Aorta (tissue), 5 donors: Measurements from ENCODE around the gene CCDC175. TPM values are rescaled to one million over a fixed set of nuclear protein-coding genes. Genes with fewer than 3 reads are reported as not detected.

ENCODE experiments used
- ATAC-seq: fragments of 200-7000 bp; cut with Tn5 transposase; one replicate; pipeline ENCODE4 v1.9.1; 2022; ENCODE audit warnings: moderate library complexity; ENCODE audit not compliant: low FRiP score
- DNase-seq, 2 donors: peaks; one replicate each; pipeline ENCODE4 v3.0.0-alpha.2; 2020
- H3K27ac ChIP-seq, 2 donors: one replicate each; pipeline ENCODE4 v1.5.1; 2013; ENCODE audit warnings: low read length in 2 of 2, mild to moderate bottlenecking in 2 of 2, moderate library complexity in 2 of 2, control low read depth in 1 of 2, inconsistent platforms in 1 of 2, low read depth in 1 of 2
- H3K27me3 ChIP-seq, 2 donors: one replicate each; pipeline ENCODE4 v1.6.1; 2013; ENCODE audit warnings: control low read depth in 1 of 2, low read length in 1 of 2, mild to moderate bottlenecking in 1 of 2, moderate library complexity in 1 of 2; ENCODE audit not compliant: insufficient read depth in 2 of 2, control insufficient read depth in 1 of 2
- H3K36me3 ChIP-seq, 2 donors: one replicate each; pipeline ENCODE4 v1.6.1; 2013; ENCODE audit warnings: control low read depth in 1 of 2, low read length in 1 of 2, mild to moderate bottlenecking in 1 of 2; ENCODE audit not compliant: insufficient read depth in 2 of 2, control insufficient read depth in 1 of 2
- H3K4me1 ChIP-seq, 2 donors: one replicate each; pipeline ENCODE4 v1.6.1; 2013; ENCODE audit warnings: low read length in 2 of 2, control low read depth in 1 of 2, mild to moderate bottlenecking in 1 of 2, moderate library complexity in 1 of 2; ENCODE audit not compliant: insufficient read depth in 2 of 2, control insufficient read depth in 1 of 2
- H3K4me3 ChIP-seq, 2 donors: one replicate each; pipeline ENCODE4 v1.5.1; 2013; ENCODE audit warnings: low read length in 2 of 2, control low read depth in 1 of 2, mild to moderate bottlenecking in 1 of 2
- H3K9me3 ChIP-seq: one replicate; pipeline ENCODE4 v1.6.1; 2013; ENCODE audit warnings: mild to moderate bottlenecking, low read length; ENCODE audit not compliant: control insufficient read depth
- WGBS, 2 donors: extraction: QIAGEN DNeasy Blood & Tissue Kit; methylation state at CpG; one replicate each; pipeline ENCODE4 v1.1.7; 2013; 5-methylcytosine and 5-hydroxymethylcytosine counted together
- intact Hi-C, 2 donors: fragments of 100-400 bp; cut with DNase I; formaldehyde crosslinking; loops; one replicate each; pipeline versions ENCODE4 v1.14.2 to v1.15.0; 2022
- polyA plus RNA-seq, 2 donors: library from polyadenylated mRNA; stranded (reverse); fragments of 200-250 nt; gene quantifications; one replicate each; pipeline ENCODE4 v1.2.3, GENCODE V29; 2013
- total RNA-seq, 2 donors: library from RNA; stranded (reverse); fragmentation: NEBNext Ultra II Directional; extraction: Animal tissue kit (Norgen Biotek cat#: 25700); gene quantifications; one replicate each; pipeline ENCODE4 v1.2.1, GENCODE V29; 2021
- donor health status: healthy with polysubstance abuse.
- donor health status: Bipolar disorder and iron deficiency.
- donor health status: DM: no; HTN: no; CAD: no.
- donor health status: DM: no; HTN: no; CAD: no.
- donor health status: DM: yes; HTN: yes; CAD: no.

The CCDC175 gene
- total and polyA plus RNA-seq, 4 donors = 0.71 to 1.1 TPM; not detected in 2

DNA sequence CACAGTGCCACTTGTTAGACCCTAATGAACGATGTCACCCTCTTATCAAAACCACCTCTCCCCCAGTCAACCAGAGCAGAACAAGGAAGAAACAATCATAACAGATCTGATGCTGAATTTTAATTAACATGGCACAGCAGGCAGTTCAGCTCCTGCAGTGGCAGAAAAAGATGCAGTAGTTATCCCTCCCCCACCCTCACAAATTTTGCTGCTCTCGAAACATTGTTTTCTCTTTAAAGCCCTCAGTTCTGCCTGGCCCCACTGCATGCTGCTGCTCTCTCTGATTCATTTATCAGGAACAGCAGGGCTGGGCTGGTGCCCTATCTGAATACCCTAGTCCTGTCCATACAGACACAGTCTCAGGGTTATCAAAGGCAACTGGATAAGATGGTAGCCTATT lies 12.2 kb downstream of the CCDC175 start:
- H3K36me3 ChIP-seq = no peaks in the 10 kb centered on the region
- no peak for ATAC-seq
- no peaks in the 10 kb centered on the region for H3K4me1 ChIP-seq
- no peaks in the 10 kb centered on the region for H3K9me3 ChIP-seq
- 65 to 67% methylated on average over 2 of the region's 2 CpGs for WGBS, 2 donors
- no peak overlapping the region for H3K4me3 ChIP-seq
- DNase-seq = no peak
- no peaks in the 10 kb centered on the region for H3K27me3 ChIP-seq
- intact Hi-C loops = no loop called here
- no peak overlapping the region for H3K27ac ChIP-seq

DNA sequence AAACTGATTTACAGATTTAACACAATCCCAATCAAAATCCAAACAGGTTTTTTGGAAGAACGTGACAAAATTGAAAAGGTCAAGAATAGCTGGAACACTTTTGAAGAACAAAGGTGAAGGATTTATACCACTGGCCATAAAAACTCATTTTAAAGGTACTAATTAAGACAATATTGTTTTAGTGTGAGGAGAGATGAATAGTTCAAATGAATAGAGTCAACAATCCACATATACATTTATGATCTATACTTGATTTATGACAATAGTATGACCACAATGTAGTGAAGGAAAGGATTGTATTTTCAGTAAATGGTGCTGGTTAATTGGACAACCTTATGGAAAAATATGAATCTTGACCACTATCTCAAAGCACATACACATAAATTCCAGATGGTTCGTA lies 29.3 kb downstream of the CCDC175 start:
- Histone ChIP-seq H3K4me3 (no peak overlapping the region), H3K27me3 (no peaks in the 10 kb centered on the region), H3K27ac (no peak overlapping the region), H3K9me3 (no peaks in the 10 kb centered on the region), H3K4me1 (no peaks in the 10 kb centered on the region), H3K36me3 (no peaks in the 10 kb centered on the region)
- WGBS, 2 donors = 75 to 88% methylated on average over 2 of the region's 2 CpGs
- DNase-seq (no peak), ATAC-seq (no peak)
- intact Hi-C loops = no loop called here

DNA sequence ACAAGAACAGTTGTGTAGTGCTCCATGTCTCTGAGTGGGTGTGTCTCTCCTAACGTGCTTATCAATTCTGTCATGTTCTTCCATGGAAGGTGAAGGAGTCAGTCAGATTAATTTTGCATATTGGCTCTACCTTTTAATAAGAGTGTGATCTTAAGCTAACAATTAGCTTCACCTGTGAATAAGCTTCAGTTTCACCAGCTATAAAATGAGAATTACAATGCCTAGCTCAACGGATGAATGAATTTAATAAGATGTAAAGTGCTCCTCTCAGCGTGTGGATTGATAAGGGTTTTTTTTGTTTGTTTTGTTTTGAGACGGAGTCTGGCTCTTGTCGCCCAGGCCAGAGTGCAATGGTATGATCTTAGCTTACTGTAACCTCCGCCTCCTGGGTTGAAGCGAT lies 32.7 kb downstream of the CCDC175 start:
- Histone ChIP-seq H3K4me3 (no peak overlapping the region), H3K4me1 (no peaks in the 10 kb centered on the region), H3K9me3 (peaks cover 1% of the 10 kb centered on the region), H3K27ac (no peak overlapping the region), H3K36me3 (no peaks in the 10 kb centered on the region), H3K27me3 (no peaks in the 10 kb centered on the region)
- 59 to 71% methylated on average over 7 of the region's 7 CpGs for WGBS, 2 donors
- DNase-seq = no peak
- no peak for ATAC-seq
- intact Hi-C loops = no loop called here

DNA sequence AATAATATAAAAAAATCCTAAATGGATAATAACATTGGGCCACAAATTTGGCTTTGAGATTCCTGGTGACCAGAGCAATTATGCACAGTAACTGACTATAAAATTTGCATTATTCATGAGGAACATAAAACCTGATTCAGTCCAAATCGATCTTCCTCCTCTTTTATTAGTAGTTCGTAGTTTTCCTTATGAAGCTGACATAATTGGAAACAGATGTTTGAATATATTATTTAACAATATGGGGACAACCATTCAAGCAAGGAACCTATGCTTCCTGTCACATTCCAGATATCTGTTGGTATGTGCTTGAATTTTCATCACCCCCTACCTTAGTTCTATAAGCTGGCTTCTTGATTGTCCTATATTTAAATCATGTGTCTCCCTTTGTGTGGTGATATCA lies 34.9 kb downstream of the CCDC175 start:
- H3K27ac ChIP-seq = no peak overlapping the region
- DNase-seq (no peak), ATAC-seq (no peak)
- WGBS, 2 donors = 73 to 82% methylated on average over 2 of the region's 2 CpGs
- H3K4me1 ChIP-seq = no peaks in the 10 kb centered on the region
- H3K36me3 ChIP-seq = no peaks in the 10 kb centered on the region
- no peak overlapping the region for H3K4me3 ChIP-seq
- intact Hi-C loops = no loop called here
- peaks cover 1% of the 10 kb centered on the region for H3K9me3 ChIP-seq
- no peaks in the 10 kb centered on the region for H3K27me3 ChIP-seq

DNA sequence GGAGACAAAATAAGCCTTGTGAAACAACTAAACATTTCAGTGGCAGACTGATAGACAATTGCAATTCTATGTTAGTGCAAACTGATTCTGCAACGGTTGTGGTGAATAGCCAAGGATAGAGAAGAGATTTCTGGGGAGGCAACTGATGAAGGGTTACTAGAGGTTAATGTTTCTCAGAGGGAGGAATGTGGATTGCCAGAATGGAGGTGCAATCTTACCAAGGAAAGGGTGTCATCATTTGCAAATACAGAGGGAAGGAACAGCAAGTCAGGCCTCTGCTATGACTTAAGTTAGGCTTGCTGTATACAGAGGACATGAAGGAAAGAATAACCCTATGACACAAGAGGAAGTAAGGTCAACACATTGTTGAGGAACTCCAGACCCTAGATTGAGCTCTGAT lies 35.8 kb downstream of the CCDC175 start:
- 47 to 53% methylated on average over 1 of the region's 1 CpG for WGBS, 2 donors
- Histone ChIP-seq H3K36me3 (no peaks in the 10 kb centered on the region), H3K4me1 (no peaks in the 10 kb centered on the region), H3K4me3 (no peak overlapping the region), H3K27ac (no peak overlapping the region), H3K9me3 (peaks cover 1% of the 10 kb centered on the region), H3K27me3 (no peaks in the 10 kb centered on the region)
- intact Hi-C loops = no loop called here
- ATAC-seq = no peak
- no peak for DNase-seq

DNA sequence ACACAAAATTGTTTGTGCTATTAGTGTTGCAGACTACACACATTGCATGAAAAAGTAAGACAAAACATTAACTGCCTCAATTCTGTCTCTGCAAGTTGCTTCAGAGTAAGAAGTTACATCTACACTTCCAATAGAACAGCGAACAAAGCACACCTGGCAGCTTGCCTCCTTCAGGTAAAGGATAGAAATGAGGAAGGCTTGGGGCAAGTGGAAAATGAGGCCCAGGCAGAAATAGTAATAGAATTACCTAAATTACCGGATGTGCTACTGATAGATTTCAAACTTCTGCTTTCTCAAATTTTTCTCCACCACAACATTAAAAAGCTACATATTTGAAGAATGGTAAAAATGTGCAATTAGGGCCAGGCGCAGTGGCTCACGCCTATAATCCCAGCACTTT lies 37.7 kb downstream of the CCDC175 start:
- 96% methylated on average over 4 of the region's 4 CpGs for WGBS, 2 donors
- intact Hi-C loops = no loop called here
- H3K36me3 ChIP-seq = no peaks in the 10 kb centered on the region
- no peak overlapping the region for H3K4me3 ChIP-seq
- no peak overlapping the region for H3K27ac ChIP-seq
- DNase-seq (no peak), ATAC-seq (no peak)
- H3K4me1 ChIP-seq = no peaks in the 10 kb centered on the region
- H3K27me3 ChIP-seq = no peaks in the 10 kb centered on the region
- H3K9me3 ChIP-seq = peaks cover 1% of the 10 kb centered on the region

DNA sequence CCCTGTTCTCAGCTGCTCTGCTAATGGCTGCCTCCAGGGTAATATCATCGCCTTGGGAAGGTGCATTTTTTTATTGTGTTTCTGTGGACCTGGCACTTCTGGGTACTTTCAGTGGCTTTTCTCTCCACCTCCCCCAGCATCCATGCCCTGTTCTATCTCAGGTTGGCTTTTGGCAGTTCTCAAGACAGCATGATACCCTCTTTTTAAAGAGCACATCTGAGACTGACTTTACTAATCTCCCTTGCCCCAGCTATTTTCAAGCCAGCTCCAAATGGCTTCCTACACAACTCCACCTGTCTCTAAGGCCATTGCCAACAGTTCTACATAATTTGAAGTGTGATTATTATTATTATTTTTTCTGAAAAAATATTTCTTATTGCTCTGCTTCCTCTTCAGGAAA lies 39.1 kb downstream of the CCDC175 start:
- intact Hi-C loops = no loop called here
- Histone ChIP-seq H3K4me1 (no peaks in the 10 kb centered on the region), H3K4me3 (no peak overlapping the region), H3K36me3 (no peaks in the 10 kb centered on the region), H3K27ac (no peak overlapping the region), H3K9me3 (peaks cover 1% of the 10 kb centered on the region), H3K27me3 (no peaks in the 10 kb centered on the region)
- 79 to 80% methylated on average over 1 of the region's 1 CpG for WGBS, 2 donors
- DNase-seq (no peak), ATAC-seq (no peak)

DNA sequence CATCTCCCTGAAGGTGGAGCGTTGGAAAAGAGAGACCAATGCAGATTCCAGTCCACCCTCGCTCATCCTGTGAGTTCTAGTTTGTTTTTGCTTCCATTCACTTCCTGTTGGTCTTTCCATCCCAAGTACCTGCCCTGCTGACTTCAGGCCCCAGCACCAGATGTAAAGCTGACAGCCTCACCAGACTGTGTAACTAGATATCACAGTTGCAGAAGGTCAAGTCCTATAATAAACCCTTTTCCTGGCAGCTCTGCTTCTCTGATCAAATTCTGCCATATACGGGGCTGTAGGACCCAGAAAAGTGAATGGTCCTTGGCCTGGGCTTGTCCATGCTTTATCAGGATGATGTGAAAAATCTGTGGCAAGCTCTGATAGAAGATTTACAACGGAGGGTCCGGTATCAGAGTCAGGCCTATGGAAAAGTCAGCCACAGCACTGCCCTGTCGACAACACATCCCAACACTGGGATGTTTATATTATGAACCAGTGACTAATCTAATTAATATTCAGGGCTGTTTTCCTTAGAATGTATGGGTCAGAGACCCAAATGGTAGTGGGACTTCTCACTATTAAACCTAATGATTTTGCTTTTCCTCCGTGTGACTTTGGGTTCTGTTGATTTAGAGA lies 42.1 kb downstream of the CCDC175 start:
- H3K4me1 ChIP-seq = no peaks in the 10 kb centered on the region
- intact Hi-C loops = no loop called here
- ATAC-seq = no peak
- no peak overlapping the region for H3K4me3 ChIP-seq
- DNase-seq = no peak
- WGBS, 2 donors = 73 to 78% methylated on average over 7 of the region's 7 CpGs
- no peaks in the 10 kb centered on the region for H3K27me3 ChIP-seq
- H3K36me3 ChIP-seq = no peaks in the 10 kb centered on the region
- H3K9me3 ChIP-seq = no peaks in the 10 kb centered on the region
- H3K27ac ChIP-seq = no peak overlapping the region

DNA sequence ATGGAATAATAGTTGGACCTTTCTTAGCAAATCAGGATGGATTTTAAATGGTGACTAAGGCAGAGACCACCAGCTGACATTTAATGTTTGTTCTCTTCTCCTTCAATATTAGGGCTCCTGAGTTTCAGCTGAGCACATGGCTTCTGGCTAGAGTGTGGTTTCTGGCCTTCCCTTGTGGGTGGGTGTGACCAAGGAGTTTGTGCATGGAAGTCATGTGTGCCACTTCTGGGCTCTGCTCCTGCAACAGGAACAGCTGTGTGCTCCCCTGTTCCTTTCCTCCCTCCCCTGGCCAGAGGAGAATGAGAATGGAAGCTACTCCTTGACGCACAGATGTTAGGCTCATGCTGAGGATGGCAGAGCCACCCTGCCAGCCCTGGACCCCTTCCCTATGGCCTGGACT lies 44.2 kb downstream of the CCDC175 start:
- H3K9me3 ChIP-seq = peaks cover 5% of the 10 kb centered on the region
- no peaks in the 10 kb centered on the region for H3K36me3 ChIP-seq
- no peak for ATAC-seq
- H3K4me1 ChIP-seq = no peaks in the 10 kb centered on the region
- H3K4me3 ChIP-seq = no peak overlapping the region
- intact Hi-C loops = no loop called here
- 64 to 94% methylated on average over 1 of the region's 1 CpG for WGBS, 2 donors
- no peak for DNase-seq
- no peaks in the 10 kb centered on the region for H3K27me3 ChIP-seq
- no peak overlapping the region for H3K27ac ChIP-seq
